ENCODE data around the gene FAM168A.

DNA sequence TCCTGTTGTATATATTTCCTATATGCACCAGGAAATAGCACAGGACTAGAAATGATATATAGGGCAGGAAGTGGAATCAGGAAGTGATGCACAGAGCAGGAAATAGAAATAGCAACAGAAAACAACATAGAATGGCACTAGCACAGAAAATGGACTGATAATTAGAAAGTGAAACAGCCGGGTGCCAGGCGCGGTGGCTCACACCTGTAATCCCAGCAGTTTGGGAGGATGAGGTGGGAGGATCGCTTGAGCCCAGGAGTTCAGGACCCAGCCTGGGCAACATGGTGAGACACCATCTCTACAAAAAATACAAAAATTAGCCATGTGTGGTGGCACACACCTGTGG lies 231.7 kb downstream of the FAM168A start:
- no peak for TF ChIP-seq CTCF (IDR thresholded peaks at IDR 0.05)
- TF ChIP-seq POLR2A (IDR thresholded peaks at IDR 0.05): no peak

Data from lower leg skin (tissue), 3 donors.